Measurements from ENCODE around the gene CDK14. TPM values are rescaled to one million over a fixed set of nuclear protein-coding genes. Genes with fewer than 3 reads are reported as not detected.
A peak's percentile ranks its signal among the peaks of the same experiment; 100 is the strongest.

The CDK14 gene
- total RNA-seq, 4 donors from 2014 or later = 0.18 to 74.3 (median 7.3) TPM

DNA sequence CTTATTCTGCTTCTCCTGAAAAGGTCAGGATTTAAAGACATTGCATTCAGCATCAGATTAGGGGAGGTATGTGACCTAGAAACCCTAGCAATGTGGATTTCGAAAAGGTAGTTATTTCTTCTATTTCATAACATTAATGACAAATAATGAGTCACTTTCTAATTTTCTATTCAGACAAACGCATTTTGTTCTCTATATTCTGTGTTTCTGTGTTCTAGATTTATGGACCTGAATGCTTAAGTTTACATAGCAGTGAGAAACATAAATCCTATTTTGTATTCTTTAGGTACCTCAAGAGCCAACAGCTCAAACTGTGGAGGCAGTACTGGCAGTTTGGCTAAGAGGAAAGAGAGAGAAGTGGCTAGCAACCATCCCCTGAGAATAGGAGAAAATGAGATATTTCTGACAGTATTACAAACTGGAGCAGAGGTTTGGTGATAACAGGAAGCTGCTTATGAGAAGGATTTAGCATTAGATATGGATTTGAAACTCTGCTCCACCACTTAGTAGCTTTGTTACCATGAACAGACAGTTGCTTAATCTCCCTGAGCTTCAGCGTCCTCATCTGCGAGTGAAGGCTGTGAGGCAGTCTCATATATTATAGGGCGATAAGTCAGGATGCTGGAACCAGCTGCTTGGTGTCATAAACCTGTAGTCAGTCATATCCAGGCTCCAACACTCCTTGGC lies 28.2 kb downstream of the CDK14 start:
- H3K27ac ChIP-seq = no peak overlapping the region
- H3K36me3 ChIP-seq = no peaks in the 10 kb centered on the region
- no peaks in the 10 kb centered on the region for H3K27me3 ChIP-seq
- no peak for TF ChIP-seq POLR2A (IDR thresholded peaks at IDR 0.05)
- TF ChIP-seq, protein P1, sequence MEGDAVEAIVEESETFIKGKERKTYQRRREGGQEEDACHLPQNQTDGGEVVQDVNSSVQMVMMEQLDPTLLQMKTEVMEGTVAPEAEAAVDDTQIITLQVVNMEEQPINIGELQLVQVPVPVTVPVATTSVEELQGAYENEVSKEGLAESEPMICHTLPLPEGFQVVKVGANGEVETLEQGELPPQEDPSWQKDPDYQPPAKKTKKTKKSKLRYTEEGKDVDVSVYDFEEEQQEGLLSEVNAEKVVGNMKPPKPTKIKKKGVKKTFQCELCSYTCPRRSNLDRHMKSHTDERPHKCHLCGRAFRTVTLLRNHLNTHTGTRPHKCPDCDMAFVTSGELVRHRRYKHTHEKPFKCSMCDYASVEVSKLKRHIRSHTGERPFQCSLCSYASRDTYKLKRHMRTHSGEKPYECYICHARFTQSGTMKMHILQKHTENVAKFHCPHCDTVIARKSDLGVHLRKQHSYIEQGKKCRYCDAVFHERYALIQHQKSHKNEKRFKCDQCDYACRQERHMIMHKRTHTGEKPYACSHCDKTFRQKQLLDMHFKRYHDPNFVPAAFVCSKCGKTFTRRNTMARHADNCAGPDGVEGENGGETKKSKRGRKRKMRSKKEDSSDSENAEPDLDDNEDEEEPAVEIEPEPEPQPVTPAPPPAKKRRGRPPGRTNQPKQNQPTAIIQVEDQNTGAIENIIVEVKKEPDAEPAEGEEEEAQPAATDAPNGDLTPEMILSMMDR (IDR thresholded peaks at IDR 0.05) = no peak
- DNase-seq = no peak
- no peaks in the 10 kb centered on the region for H3K4me1 ChIP-seq
- no peaks in the 10 kb centered on the region for H3K9me3 ChIP-seq
- no peak overlapping the region for H3K4me3 ChIP-seq

DNA sequence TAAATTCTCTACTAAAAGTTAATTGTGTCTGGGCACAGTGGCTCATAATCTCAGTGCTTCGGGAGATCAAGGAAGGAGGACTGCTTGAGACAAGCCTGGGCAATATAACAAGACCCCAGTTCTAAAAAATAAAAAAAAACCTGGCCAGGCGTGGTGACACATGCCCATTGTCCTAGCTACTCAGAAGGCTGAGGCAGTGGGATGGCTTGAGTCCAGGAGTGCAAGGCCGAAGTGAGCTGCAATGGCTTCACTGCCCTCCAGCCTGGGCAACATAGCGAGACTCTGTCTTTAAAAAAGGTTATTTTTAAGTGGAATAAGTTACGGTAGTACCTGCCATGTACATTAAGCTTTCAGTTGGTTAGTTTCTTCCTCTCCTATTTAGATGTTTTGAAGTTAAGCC lies 28.9 kb downstream of the CDK14 start:
- TF ChIP-seq, protein P1 (IDR thresholded peaks at IDR 0.05) = no peak
- TF ChIP-seq POLR2A (IDR thresholded peaks at IDR 0.05) = no peak
- Histone ChIP-seq H3K4me3 (no peak overlapping the region), H3K36me3 (no peaks in the 10 kb centered on the region), H3K27me3 (no peaks in the 10 kb centered on the region), H3K4me1 (no peaks in the 10 kb centered on the region), H3K27ac (no peak overlapping the region), H3K9me3 (no peaks in the 10 kb centered on the region)
- no peak for DNase-seq

DNA sequence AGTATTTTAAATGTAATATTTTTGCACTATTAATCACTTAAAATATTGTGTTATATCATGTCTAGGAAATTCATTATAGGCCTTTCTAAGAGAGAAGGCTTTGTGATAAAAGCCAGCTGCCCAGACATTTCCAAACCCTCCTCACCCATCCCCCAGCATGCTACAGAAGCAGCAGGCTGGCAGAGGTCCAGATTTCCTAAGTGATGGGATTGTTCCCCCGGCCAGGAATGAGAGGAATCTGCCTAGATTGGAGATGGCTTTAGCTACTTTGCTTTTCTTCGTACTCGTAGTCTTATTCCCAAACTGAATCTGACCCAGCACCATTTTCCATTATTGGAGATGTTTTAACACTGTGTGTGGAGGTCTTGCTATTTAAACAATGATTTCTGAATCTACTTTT lies 29.4 kb downstream of the CDK14 start:
- Histone ChIP-seq H3K4me1 (no peaks in the 10 kb centered on the region), H3K27me3 (no peaks in the 10 kb centered on the region), H3K4me3 (no peak overlapping the region), H3K36me3 (no peaks in the 10 kb centered on the region), H3K27ac (no peak overlapping the region), H3K9me3 (no peaks in the 10 kb centered on the region)
- TF ChIP-seq, protein P1 (IDR thresholded peaks at IDR 0.05) = no peak
- no peak for TF ChIP-seq POLR2A (IDR thresholded peaks at IDR 0.05)
- DNase-seq = no peak

DNA sequence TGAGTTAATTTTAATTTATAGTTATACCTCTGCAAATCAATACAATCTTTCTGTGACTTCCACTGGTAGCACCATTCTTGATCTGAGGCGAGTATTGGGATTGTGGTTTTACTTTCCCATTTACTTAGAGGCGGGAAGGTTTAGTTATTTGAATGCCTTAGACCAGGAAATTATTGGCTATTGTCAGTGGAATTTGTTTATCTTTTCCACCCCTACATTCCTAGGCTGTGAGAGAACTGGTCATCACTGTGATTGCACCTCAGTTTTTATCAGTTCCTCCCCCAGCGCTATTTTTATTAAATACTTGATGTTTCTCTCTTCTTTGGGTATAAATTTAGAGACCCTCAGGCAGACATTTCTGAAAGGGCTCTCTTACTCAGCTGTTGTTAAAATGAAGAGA lies 29.9 kb downstream of the CDK14 start:
- Histone ChIP-seq H3K4me1 (no peaks in the 10 kb centered on the region), H3K4me3 (no peak overlapping the region), H3K27ac (no peak overlapping the region), H3K9me3 (no peaks in the 10 kb centered on the region), H3K27me3 (no peaks in the 10 kb centered on the region), H3K36me3 (no peaks in the 10 kb centered on the region)
- no peak for DNase-seq
- no peak for TF ChIP-seq POLR2A (IDR thresholded peaks at IDR 0.05)
- TF ChIP-seq, protein P1 (IDR thresholded peaks at IDR 0.05) = no peak

DNA sequence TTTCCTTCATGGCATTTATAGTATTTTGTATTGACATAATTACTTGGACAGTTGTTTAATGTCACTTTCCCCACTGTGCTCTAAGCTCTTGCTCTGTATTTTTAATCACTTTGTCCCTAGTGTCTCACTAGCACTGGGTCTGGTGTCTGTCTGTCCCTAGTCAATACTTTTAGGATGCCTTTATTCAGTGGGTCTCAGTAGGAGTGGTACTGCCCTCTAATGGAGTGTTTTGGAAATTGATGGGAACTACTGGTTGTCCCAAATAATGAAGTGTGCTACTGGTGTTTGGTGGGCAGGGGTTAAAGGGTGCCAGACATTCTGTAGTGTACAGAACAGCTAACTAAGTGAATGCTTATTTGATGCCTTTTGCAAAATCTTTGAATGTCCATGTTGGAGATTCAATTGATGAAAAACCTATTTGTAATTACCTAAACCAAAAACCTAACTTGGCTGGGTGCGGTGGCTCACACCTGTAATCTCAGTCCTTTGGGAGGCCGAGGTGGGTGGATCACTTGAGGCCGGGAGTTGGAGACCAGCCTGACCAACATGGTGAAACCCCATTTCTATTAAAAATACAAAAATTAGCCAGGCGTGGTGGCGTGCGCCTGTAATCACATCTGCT lies 33.3 kb downstream of the CDK14 start:
- Histone ChIP-seq H3K27ac (no peak overlapping the region), H3K9me3 (no peaks in the 10 kb centered on the region), H3K4me1 (no peaks in the 10 kb centered on the region), H3K4me3 (no peak overlapping the region), H3K27me3 (no peaks in the 10 kb centered on the region), H3K36me3 (no peaks in the 10 kb centered on the region)
- DNase-seq = no peak
- no peak for TF ChIP-seq POLR2A (IDR thresholded peaks at IDR 0.05)
- TF ChIP-seq, protein P1 (IDR thresholded peaks at IDR 0.05) = peak in 5 of 6 experiments; percentile 27 to 50 (median 33)
